GM21619 (cell line): Measurements from ENCODE around the gene CCDC112.
"Not testable (repeated sequence)": the region's sequence is repeated elsewhere in the genome, so short reads cannot be mapped to it uniquely, and the experiment has no call there.

Experiments
- ATAC-seq: cut with Tn5 transposase; IDR thresholded peaks from one replicate; pipeline ENCODE4 v1.9.1; 2021; ENCODE audit not compliant: unreplicated experiment

The CCDC112 gene

DNA sequence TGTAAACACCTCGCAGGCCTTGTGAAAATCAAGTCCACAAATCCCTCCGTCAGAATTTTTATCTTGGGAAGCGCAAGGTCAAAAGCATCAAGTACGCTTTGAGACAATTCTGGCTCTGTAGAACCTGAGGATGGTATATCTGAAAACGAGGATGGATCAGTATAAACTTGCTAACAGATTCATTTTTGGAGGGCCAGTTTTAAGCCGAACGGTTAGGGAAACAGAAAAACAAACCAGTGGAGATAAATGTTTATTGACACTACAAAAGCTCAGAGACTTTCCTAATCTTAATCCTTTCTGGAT lies 33.4 kb downstream of the CCDC112 start:
- no peak for ATAC-seq

DNA sequence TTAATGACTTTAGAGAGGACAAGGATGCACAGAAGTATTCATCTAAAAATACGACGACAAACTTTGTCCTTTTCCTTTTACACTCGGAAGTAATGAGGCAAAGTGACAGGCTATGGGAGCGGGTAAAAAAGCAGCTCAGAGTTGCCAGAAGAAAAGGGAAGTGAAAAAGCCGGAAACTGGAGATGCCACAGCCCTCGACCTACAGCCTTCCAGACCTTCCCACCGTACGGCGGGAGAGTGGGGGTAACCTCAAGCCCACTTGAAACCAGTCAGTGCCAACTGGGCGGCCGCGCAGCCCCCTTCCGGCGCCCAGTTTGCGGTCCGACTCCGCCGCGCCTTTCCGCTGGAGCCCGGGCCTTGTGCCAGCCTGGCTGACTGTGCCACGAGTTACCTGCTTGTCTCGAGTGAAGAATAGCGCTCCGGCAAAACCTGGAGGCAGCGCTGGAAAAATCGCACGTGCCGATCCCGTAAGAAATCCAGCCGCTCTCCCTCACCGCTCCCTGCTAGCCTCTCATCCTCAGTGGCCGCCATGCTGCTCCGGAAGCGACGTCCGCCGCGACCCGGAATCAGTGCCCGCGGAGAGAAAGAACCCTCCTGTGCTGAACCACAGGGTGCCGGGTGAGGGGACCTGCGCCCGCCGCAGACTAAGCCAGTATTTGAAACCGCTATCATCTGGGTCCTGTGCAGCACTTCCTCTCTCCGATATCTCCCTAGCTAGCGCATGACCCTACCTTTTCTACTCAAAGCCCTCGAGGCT lies 34.0 kb downstream of the CCDC112 start, which contains the start of gene PGGT1B:
Gene PGGT1B, minus strand, starts transcription at position 557 of the 757 bp plus-strand sequence. Its CDS starts 26 bp downstream, at position 531.
- peak; percentile 89 for ATAC-seq

DNA sequence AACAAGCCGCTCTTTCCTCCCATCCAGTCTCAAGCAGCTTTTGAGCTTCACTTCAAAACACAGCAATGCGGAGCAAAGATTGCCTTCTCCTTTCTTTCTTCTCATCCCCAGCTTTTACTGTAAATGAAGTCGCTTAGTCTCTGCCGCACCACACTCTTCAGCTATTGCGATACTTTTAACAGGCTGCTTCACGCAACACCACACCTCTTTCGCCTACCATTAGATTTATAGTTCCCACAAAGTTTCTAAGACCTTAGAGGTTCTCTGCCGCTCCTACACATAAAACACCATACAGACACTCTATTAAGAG lies 34.5 kb downstream of the CCDC112 start:
- ATAC-seq = peak; percentile 42

DNA sequence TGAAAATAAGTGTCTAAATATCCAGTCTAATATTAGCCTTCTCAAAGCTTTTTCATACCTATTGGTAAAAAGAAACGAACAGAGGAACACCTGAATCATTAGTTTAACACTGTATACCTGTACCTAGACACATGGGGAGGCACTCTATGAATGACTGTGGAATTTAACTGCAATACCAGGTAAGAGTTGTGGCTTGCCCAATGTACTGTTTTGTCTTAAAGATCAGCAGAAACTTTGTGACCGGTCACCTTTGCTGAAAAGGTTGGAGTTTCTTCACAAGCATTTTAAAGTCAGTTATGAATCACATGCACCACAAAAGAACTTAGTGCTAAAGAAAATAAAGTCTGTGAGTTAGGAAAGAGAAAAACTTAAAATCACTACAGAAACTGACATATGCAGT lies 36.2 kb downstream of the CCDC112 start:
- ATAC-seq = no peak

DNA sequence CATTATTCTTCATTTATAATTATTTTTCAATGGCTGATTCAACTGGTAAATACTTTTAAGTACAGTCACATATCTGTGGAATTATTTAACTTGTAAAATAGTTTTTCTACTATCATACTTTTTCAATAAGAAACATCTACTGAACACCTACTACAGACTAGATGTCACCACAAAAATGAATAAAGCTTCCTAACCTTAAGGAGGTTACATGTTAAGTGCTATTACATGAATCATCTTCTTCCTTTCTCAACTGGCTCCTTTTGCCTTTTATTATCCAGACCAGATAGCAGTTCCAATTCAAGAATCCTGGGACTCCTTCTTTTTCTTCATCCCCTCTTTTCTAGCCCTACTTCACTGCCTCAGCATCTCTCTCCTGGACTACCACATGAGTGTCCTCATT lies 38.5 kb downstream of the CCDC112 start:
- ATAC-seq = no peak

DNA sequence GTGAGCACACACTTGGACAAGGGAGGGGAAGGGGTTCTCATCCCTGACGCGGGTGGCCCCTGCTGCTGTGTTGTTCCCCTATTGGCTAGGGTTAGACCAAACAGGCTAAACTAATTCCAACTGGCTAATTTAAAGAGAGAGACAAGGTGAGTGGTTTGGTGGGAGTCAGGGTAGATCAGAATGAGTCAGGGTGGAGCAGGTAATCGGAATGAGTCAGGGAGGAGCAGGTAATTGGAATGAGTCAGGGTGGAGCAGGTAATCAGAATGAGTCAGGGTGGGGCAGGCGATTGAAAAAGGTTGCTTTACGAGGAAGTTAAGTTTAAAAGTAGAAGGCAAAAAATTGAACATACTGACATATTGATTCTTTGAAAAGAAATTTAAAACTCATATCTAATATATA lies 47.1 kb downstream of the CCDC112 start:
- ATAC-seq = not testable (repeated sequence)

DNA sequence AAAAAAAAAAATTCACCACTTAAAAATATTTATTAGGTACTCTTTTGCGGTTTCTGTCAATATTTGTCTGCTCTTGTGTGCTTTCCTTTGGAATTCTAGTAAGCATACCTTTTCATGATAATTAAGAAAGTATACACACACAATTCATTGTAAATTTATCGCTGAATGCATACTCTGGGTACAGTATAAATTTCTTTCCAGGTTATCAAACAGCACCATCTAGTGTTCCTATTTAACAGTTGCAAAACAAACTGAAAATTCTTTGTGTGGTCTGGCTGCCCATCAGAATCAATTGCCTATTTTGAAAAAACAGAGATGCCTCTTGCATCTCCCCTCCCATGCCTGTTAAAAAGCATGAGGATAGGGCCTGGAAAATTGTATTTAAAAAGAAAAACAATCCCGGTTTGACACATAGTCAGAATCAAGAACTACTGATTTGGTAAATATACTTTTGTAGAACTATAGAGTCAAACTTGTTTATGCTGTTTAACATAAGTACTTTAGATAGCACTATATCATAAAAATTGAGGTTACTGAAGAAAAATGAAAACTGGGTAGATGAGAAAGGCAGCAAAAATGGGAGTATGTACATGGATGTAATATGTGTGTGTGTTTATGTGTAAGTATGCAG lies 50.0 kb downstream of the CCDC112 start:
- no peak for ATAC-seq

DNA sequence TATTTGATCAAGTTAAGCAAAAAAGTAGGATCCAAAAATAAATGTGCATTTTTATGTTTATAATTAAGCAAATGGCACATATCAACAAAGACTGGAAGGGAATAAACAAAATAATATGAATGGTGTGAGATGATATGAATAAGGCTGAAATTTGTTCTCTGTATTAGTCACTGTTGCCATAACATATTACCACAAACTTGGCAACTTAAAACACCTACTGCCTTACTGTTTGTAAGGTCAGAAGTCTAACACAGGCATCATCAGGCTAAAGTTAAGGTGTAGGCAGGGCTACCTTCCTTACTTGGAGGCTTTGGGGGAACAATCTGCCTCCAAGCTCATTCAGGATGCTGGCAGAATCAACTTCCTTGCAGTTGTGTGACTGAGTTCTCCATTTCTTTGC lies 53.0 kb downstream of the CCDC112 start:
- ATAC-seq = peak; percentile 56

DNA sequence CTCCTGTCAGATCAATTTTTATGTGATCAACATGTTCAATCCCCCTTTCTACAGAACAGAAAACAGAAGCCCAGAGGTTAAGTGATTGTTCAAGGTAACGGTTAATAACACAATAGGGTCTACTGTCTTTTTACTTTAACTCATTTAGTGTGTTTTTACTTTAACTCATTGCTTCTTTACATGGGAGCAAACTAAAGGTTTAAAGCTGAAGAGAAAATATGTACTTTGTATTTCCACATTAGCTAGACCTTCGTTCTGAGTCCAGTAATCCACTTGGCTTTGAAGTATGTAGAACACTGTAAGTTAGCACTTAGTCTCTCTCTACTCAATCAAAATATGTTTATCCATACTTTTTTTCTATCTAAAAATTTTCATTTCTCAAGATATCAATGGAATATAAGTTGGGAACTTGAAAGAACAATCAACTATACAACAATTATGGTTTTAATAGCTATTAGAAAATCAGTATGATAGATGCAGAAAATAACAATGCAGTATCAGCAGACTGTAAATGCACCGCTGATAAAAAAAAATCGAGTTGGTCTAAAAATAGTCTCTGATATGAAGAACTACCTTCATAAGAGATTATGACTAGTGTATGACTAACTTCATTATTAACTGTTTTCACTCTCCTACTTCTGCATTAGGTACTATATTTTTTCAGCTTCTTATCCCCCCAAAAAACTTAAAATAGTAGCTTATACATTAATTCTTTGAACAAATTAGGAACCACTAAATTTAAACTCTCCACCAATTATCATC lies 54.4 kb downstream of the CCDC112 start:
- ATAC-seq = no peak

DNA sequence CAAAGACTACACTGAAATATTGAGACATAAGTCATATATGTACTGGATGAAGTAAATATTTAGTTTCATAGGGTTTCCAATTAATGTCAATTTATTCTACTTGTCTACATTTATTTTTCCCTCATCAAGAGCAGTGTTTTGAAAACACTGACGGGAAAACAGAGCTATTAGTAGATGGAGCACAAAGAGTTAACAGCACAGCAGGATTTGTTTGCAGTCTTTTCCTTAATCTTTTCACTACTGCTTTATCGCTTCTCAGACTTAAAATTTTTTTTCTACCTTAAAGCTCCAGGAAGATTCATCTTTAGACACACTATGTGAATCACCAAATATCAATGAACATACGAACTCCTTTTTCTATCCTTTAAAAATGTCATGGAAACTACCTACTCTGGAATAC lies 59.4 kb downstream of the CCDC112 start:
- no peak for ATAC-seq

DNA sequence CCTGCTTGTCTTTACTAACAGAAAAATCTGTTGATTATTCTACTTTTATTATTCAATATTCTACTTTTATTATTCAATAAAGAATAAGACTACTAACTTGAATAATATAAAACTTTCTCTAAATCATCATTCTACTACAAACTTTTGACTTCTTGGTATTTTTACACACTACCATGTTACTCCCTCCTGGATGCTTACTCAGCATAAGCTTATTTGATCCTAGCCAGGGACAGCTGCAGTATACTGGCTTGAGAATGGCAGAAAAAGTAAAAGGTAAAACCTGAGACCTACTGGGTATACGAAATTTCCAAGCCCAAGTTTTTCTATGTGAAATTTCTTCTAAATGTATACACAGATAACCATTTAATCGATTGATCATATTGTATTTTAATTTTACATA lies 59.9 kb downstream of the CCDC112 start:
- ATAC-seq = no peak

DNA sequence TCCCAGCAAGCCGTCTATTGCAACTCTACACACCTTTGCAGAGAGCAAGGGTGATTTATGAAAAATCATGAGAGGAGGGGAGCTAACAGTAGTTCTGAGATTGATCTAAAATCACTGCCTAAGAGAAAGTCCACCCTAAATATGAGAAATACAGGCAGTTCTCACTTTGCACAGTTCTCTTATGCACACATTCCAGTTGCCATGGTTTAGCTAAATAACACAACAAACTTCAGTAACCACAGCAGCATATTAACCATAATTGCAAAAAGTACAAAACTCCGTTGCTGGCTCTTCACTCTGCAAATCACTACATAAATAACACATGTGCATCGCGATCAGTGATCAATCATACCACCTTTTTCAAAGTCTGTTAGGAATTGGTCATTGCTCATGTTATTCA lies 64.9 kb downstream of the CCDC112 start:
- no peak for ATAC-seq

DNA sequence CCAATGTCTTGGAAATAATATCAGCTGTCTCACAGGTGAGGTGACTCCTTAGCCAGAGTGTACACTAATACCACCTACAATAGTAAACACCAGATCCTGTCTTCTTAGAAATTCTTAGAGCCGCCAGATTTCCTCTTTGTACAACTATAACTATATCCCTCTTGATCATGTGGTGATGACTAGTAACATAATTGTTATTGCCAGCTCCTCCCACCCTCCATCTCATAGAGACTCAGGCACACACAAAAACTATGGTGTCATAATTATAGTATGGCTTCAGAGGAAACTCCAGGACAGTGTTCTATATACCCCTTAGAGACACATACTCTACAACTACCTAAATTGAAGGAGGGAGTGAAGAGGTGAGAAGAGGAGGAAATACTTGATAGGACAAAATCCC lies 66.8 kb downstream of the CCDC112 start:
- no peak for ATAC-seq

DNA sequence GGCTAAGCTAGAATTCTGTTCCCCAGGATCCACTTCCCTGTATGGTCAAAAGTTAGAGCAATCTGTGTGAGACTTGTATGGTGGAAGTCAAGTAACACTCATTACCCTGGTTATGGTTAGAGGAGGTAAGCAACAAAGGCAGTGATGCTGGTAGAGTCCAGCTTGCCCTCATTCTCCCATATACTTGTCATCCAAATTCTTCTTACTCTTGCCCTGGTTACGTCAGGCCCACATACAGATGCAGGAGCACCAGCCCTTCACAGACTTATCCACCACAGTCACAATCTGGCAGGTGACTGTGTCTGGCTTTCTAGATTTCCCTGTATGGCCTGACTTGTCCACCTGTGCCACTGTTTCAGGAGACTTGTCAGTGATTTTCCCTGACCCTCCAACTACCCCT lies 69.2 kb downstream of the CCDC112 start:
- ATAC-seq = no peak
